ENCODE data around the gene PITPNC1. TPM values are rescaled to one million over a fixed set of nuclear protein-coding genes. Genes with fewer than 3 reads are reported as not detected.

The PITPNC1 gene
- total RNA-seq, 3 donors from 2014 or later, result 11.0 to 17.7 (median 14.8) TPM

GRCh38 chr17:67456103-67456502 lies 79.0 kb downstream of the PITPNC1 start:
- no peaks in the 10 kb centered on the region for H3K36me3 ChIP-seq
- no peaks in the 10 kb centered on the region for H3K27me3 ChIP-seq
- no peak overlapping the region for H3K27ac ChIP-seq
- intact Hi-C loops (cut with DNase I; ENCODE audit: low total_unique reads), result no loop called here
- no peak overlapping the region for H3K4me3 ChIP-seq
- no peak for DNase-seq (ENCODE audit: low spot score in 2 of 2)
- H3K9me3 ChIP-seq, result peaks cover 0 to 9% of the 10 kb centered on the region in 2 donors
- TF ChIP-seq CTCF (IDR thresholded peaks at IDR 0.05) (no peak), POLR2AphosphoS5 (IDR thresholded peaks at IDR 0.05) (no peak), POLR2A (IDR thresholded peaks at IDR 0.05) (no peak)
- H3K4me1 ChIP-seq, result no peaks in the 10 kb centered on the region

- Histone ChIP-seq H3K36me3 (no peaks in the 10 kb centered on the region), H3K9me3 (peaks cover 0 to 9% of the 10 kb centered on the region in 2 donors), H3K27ac (no peak overlapping the region), H3K27me3 (no peaks in the 10 kb centered on the region), H3K4me3 (no peak overlapping the region), H3K4me1 (no peaks in the 10 kb centered on the region)
- TF ChIP-seq POLR2AphosphoS5 (IDR thresholded peaks at IDR 0.05) (no peak), CTCF (IDR thresholded peaks at IDR 0.05) (no peak), POLR2A (IDR thresholded peaks at IDR 0.05) (no peak)
- intact Hi-C loops (cut with DNase I; ENCODE audit: low total_unique reads), result no loop called here
- DNase-seq (ENCODE audit: low spot score in 2 of 2), result no peak
Measured at GRCh38 chr17:67456889-67457288, 79.8 kb downstream of the PITPNC1 start.

GRCh38 chr17:67458203-67458602 lies 81.1 kb downstream of the PITPNC1 start:
- Histone ChIP-seq H3K27me3 (no peaks in the 10 kb centered on the region), H3K4me1 (no peaks in the 10 kb centered on the region), H3K27ac (no peak overlapping the region), H3K9me3 (peaks cover 0 to 9% of the 10 kb centered on the region in 2 donors), H3K4me3 (no peak overlapping the region), H3K36me3 (no peaks in the 10 kb centered on the region)
- intact Hi-C loops (cut with DNase I; ENCODE audit: low total_unique reads), result no loop called here
- no peak for DNase-seq (ENCODE audit: low spot score in 2 of 2)
- TF ChIP-seq CTCF (IDR thresholded peaks at IDR 0.05) (no peak), POLR2AphosphoS5 (IDR thresholded peaks at IDR 0.05) (no peak), POLR2A (IDR thresholded peaks at IDR 0.05) (no peak)

- Histone ChIP-seq H3K4me3 (no peak overlapping the region), H3K27ac (no peak overlapping the region), H3K4me1 (no peaks in the 10 kb centered on the region), H3K27me3 (no peaks in the 10 kb centered on the region), H3K36me3 (no peaks in the 10 kb centered on the region), H3K9me3 (peaks cover 0 to 9% of the 10 kb centered on the region in 2 donors)
- intact Hi-C loops (cut with DNase I; ENCODE audit: low total_unique reads), result no loop called here
- DNase-seq (ENCODE audit: low spot score in 2 of 2), result no peak
- no peak for TF ChIP-seq POLR2A (IDR thresholded peaks at IDR 0.05)
- TF ChIP-seq CTCF (IDR thresholded peaks at IDR 0.05), result no peak
- TF ChIP-seq POLR2AphosphoS5 (IDR thresholded peaks at IDR 0.05), result no peak
Measured at GRCh38 chr17:67459985-67460384, 82.9 kb downstream of the PITPNC1 start.

- H3K4me1 ChIP-seq, result no peaks in the 10 kb centered on the region
- intact Hi-C loops (cut with DNase I; ENCODE audit: low total_unique reads), result no loop called here
- no peak overlapping the region for H3K27ac ChIP-seq
Measured at GRCh38 chr17:67461228-67461780, 84.2 kb downstream of the PITPNC1 start.

More at GRCh38 chr17:67461228-67461780, 84.2 kb downstream of the PITPNC1 start:
- Histone ChIP-seq H3K4me3 (no peak overlapping the region), H3K9me3 (peaks cover 0 to 9% of the 10 kb centered on the region in 2 donors), H3K36me3 (no peaks in the 10 kb centered on the region), H3K27me3 (no peaks in the 10 kb centered on the region)
- DNase-seq (ENCODE audit: low spot score in 2 of 2), result no peak
- no peak for TF ChIP-seq CTCF (IDR thresholded peaks at IDR 0.05)
- TF ChIP-seq POLR2A (IDR thresholded peaks at IDR 0.05), result no peak
- no peak for TF ChIP-seq POLR2AphosphoS5 (IDR thresholded peaks at IDR 0.05)

Measured in breast epithelium (tissue), 4 donors.